Testis (tissue), 3 donors: ENCODE data around the gene GNB3. TPM values are rescaled to one million over a fixed set of nuclear protein-coding genes. Genes with fewer than 3 reads are reported as not detected.
A peak's percentile ranks its signal among the peaks of the same experiment; 100 is the strongest.

Source experiments
- DNase-seq: peaks from one replicate; pipeline ENCODE4 v3.0.0-alpha.2; 2019
- H3K27ac ChIP-seq, 2 donors: fragments of 200-600 bp; sonication (generic); one replicate each; pipeline ENCODE4 v1.5.1; 2019
- H3K27me3 ChIP-seq: fragments of 200-600 bp; sonication (generic); one replicate; pipeline ENCODE4 v1.5.1; 2019
- H3K36me3 ChIP-seq: fragments of 200-600 bp; sonication (generic); one replicate; pipeline ENCODE4 v1.5.1; 2017; ENCODE audit warnings: low read depth; ENCODE audit errors: missing control alignments
- H3K4me1 ChIP-seq: fragments of 200-600 bp; sonication (generic); one replicate; pipeline ENCODE4 v1.5.1; 2019
- H3K4me3 ChIP-seq, 2 donors: fragments of 200-600 bp; sonication (generic); one replicate each; pipeline ENCODE4 v1.5.1; 2017 to 2019
- H3K9me3 ChIP-seq: fragments of 200-600 bp; sonication (generic); one replicate; pipeline ENCODE4 v1.5.1; 2017
- CTCF ChIP-seq, 3 experiments: fragments of 450-650 bp in 2 of 3; fragments of 200-600 bp in 1 of 3; sonication (generic) in 1 of 3; IDR thresholded peaks; one replicate each; pipeline ENCODE4 v1.5.1; 2016 to 2019; ENCODE audit warnings: antibody characterized with exemption in 3 of 3, mild to moderate bottlenecking in 2 of 3, moderate library complexity in 1 of 3
- POLR2A ChIP-seq: fragments of 450-650 bp; IDR thresholded peaks from one replicate; pipeline ENCODE4 v1.6.1; 2017; ENCODE audit warnings: antibody characterized with exemption, mild to moderate bottlenecking, moderate library complexity
- WGBS, 2 donors: methylation state at CpG; one replicate each; pipeline ENCODE4 v1.1.5; 2018; 5-methylcytosine and 5-hydroxymethylcytosine counted together
- intact Hi-C: fragments of 100-400 bp; cut with DNase I; formaldehyde crosslinking; loops from one replicate; pipeline ENCODE4 v1.15.1; 2023; ENCODE audit warnings: low total_unique reads
- polyA plus RNA-seq: library from polyadenylated mRNA; stranded (reverse); fragments of 350-450 nt; fragmentation: Illumina TruSeq; extraction: RNeasy Lipid Tissue Mini Kit (QIAGEN cat#74804); gene quantifications from one replicate; pipeline ENCODE4 v1.2.3, GENCODE V29; 2014; ENCODE audit warnings: low read depth, low replicate concordance; ENCODE audit not compliant: insufficient read depth
- total RNA-seq, 2 donors: library from RNA; depleted of rRNA; stranded (reverse); fragments of >200 nt; gene quantifications; one replicate each; pipeline ENCODE4 v1.2.3, GENCODE V29; 2016

GNB3 gene
- total and polyA plus RNA-seq, 3 donors from 2014 or later = 1.6 to 5.0 (median 4.8) TPM

GRCh38 chr12:6818645-6819044 lies 22.1 kb upstream of the GNB3 start:
- H3K27ac ChIP-seq = no peak overlapping the region
- DNase-seq = no peak
- no peaks in the 10 kb centered on the region for H3K36me3 ChIP-seq
- no peak overlapping the region for H3K4me3 ChIP-seq
- H3K27me3 ChIP-seq = no peaks in the 10 kb centered on the region
- intact Hi-C loops = no loop called here
- TF ChIP-seq CTCF (IDR thresholded peaks at IDR 0.05) (no peak), POLR2A (no peak)
- WGBS, 2 donors = 80 to 89% methylated on average over 3 to 4 of the region's 5 CpGs
- peaks cover 8% of the 10 kb centered on the region for H3K4me1 ChIP-seq
- H3K9me3 ChIP-seq = no peaks in the 10 kb centered on the region

DNA sequence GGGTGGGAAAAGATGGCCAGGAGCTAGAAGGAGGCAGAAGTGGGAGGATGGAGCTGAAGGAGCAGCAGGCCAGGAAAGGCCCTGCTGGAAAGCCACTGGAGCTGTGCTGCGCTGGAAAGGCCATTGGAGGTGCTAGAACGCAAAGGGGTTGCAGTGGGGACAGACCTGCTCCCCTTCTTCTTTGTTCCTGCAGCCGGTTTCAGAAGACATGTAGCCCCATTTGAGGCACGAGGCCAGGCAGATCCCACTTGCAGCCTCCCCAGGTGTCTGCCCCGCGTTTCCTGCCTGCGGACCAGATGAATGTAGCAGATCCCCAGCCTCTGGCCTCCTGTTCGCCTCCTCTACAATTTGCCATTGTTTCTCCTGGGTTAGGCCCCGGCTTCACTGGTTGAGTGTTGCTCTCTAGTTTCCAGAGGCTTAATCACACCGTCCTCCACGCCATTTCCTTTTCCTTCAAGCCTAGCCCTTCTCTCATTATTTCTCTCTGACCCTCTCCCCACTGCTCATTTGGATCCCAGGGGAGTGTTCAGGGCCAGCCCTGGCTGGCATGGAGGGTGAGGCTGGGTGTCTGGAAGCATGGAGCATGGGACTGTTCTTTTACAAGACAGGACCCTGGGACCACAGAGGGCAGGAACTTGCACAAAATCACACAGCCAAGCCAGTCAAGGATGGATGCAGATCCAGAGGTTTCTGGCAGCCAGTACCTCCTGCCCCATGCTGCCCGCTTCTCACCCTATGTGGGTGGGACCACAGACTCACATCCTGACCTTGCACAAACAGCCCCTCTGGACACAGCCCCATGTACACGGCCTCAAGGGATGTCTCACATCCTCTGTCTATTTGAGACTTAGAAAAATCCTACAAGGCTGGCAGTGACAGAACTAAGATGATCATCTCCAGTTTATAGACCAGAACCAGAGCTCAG lies 21.4 kb upstream of the GNB3 start:
- Histone ChIP-seq H3K27me3 (no peaks in the 10 kb centered on the region), H3K9me3 (no peaks in the 10 kb centered on the region), H3K36me3 (no peaks in the 10 kb centered on the region), H3K4me3 (no peak overlapping the region), H3K4me1 (peaks cover 8% of the 10 kb centered on the region), H3K27ac (no peak overlapping the region)
- intact Hi-C loops = loop anchor here (10.0 kb wide), 1 partner anchor 45 kb away; the partner anchor contains the start of gene LAG3
- DNase-seq = no peak
- 91 to 92% methylated on average over 13 of the region's 13 CpGs for WGBS, 2 donors
- TF ChIP-seq CTCF (IDR thresholded peaks at IDR 0.05) = no peak
- TF ChIP-seq POLR2A = no peak

DNA sequence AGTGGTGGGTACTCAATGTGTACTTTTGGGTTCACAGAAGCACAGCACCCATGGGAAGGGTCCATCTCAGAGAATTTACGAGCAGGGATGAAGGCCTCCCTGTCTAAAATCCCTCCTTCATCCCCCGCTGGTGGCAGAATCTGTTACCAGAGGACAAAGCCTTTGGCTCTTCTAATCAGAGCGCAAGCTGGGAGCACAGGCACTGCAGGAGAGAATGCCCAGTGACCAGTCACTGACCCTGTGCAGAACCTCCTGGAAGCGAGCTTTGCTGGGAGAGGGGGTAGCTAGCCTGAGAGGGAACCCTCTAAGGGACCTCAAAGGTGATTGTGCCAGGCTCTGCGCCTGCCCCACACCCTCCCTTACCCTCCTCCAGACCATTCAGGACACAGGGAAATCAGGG lies 20.6 kb upstream of the GNB3 start:
- Histone ChIP-seq H3K27me3 (no peaks in the 10 kb centered on the region), H3K4me3 (no peak overlapping the region), H3K36me3 (no peaks in the 10 kb centered on the region), H3K9me3 (no peaks in the 10 kb centered on the region), H3K27ac (no peak overlapping the region), H3K4me1 (peaks cover 8% of the 10 kb centered on the region)
- WGBS, 2 donors = 59 to 63% methylated on average over 2 to 5 of the region's 5 CpGs
- intact Hi-C loops = loop anchor here (10.0 kb wide), 1 partner anchor 45 kb away; the partner anchor contains the start of gene LAG3
- DNase-seq = no peak
- TF ChIP-seq POLR2A (no peak), CTCF (IDR thresholded peaks at IDR 0.05) (no peak)

DNA sequence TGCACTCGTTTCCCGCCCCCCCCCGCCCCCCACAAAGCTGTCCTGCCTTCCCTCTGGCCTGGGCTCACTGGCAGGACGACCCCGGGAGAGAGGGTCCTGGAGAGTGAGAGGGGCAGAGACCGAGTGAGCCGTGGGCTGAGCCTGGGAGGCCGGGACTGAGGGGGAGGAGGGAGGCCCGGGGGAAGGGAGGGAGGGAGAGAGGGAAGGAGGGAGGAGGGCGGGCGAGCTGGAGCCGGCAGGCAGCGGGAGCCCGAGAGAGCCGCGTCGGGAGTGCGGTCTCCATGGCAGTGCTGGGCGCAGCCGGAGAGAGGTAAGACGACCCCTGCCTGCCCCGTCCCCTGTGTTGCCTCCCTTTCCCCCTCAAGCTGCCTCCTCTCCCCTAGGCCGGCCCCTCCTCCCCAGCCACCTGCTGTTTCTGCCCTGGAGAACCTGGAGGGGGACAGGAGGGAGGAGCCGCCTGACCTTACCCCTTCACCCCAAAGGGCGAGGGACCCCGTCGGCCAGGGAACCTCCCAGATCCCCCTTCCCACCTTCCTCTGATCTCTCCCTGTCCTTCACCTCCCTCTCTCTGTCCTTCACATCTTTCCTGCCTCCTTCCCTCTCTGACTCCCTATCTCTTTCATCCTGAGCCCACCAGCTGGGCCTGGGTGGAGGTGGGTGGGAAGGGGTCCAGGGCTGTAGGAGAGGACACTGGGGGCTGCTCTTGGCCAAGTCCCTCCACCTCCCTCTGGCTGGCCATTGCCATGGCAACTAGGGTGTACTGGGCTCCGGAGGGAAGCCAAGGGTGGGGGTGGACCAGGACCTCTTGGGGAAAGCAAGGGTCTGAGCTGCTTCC lies 18.9 kb upstream of the GNB3 start, which contains the start of gene GPR162:
Gene GPR162, plus strand, starts transcription at position 231 of the 835 bp plus-strand sequence. CDS start 2,078 bp downstream, outside the sequence.
- 10 to 34% methylated on average over 23 to 27 of the region's 28 CpGs for WGBS, 2 donors
- intact Hi-C loops = loop anchor here (10.0 kb wide), 1 partner anchor 47 kb away; the partner anchor contains the start of gene LAG3
- H3K36me3 ChIP-seq = no peaks in the 10 kb centered on the region
- H3K9me3 ChIP-seq = no peaks in the 10 kb centered on the region
- H3K4me3 ChIP-seq = peak within 1 kb of the TSS; percentile 37 to 50
- H3K27me3 ChIP-seq = no peaks in the 10 kb centered on the region
- peaks cover 8% of the 10 kb centered on the region for H3K4me1 ChIP-seq
- TF ChIP-seq POLR2A (no peak), CTCF (IDR thresholded peaks at IDR 0.05) (no peak)
- peak; percentile 67 for DNase-seq
- peak within 1 kb of the TSS; percentile 9 to 36 for H3K27ac ChIP-seq
